Trophoblast cell (in vitro differentiated cells and primary cell): ENCODE measurements around the gene MYL11.
A peak's percentile ranks its signal among the peaks of the same experiment; 100 is the strongest.

Source experiments
- DNase-seq, 2 donors: peaks; one replicate each; pipeline ENCODE4 v3.0.0-alpha.2; 2016
- H2AFZ ChIP-seq: 2 replicates; pipeline ENCODE4 v1.6.1; 2013; ENCODE audit warnings: low read length, moderate library complexity, mild to moderate bottlenecking; ENCODE audit not compliant: insufficient read depth, poor library complexity
- H2AK5ac ChIP-seq: 2 replicates; pipeline ENCODE4 v1.6.1; 2013; ENCODE audit warnings: mild to moderate bottlenecking, low read length
- H2BK120ac ChIP-seq: 2 replicates; pipeline ENCODE4 v1.6.1; 2013; ENCODE audit warnings: low read length, mild to moderate bottlenecking, moderate library complexity; ENCODE audit not compliant: insufficient read depth, poor library complexity
- H2BK12ac ChIP-seq: 2 replicates; pipeline ENCODE4 v1.6.1; 2013; ENCODE audit warnings: mild to moderate bottlenecking, low read length, moderate library complexity
- H2BK5ac ChIP-seq: 2 replicates; pipeline ENCODE4 v1.6.1; 2013; ENCODE audit warnings: low read length, low read depth, moderate library complexity, mild to moderate bottlenecking; ENCODE audit not compliant: poor library complexity
- H3K14ac ChIP-seq: 2 replicates; pipeline ENCODE4 v1.6.1; 2013; ENCODE audit warnings: mild to moderate bottlenecking, low read length
- H3K18ac ChIP-seq: 2 replicates; pipeline ENCODE4 v1.6.1; 2013; ENCODE audit warnings: mild to moderate bottlenecking, low read length
- H3K23ac ChIP-seq: 2 replicates; pipeline ENCODE4 v1.6.1; 2013; ENCODE audit warnings: low read length
- H3K27ac ChIP-seq: 2 replicates; pipeline ENCODE4 v1.5.1; 2013; ENCODE audit warnings: low read depth, mild to moderate bottlenecking, inconsistent platforms, low read length, moderate library complexity
- H3K27me3 ChIP-seq: 2 replicates; pipeline ENCODE4 v1.6.1; 2013; ENCODE audit warnings: inconsistent platforms, mild to moderate bottlenecking, low read length, moderate library complexity; ENCODE audit not compliant: insufficient read depth
- H3K36me3 ChIP-seq, 2 experiments: 1 replicate in 1 of 2; 2 replicates in 1 of 2; pipeline ENCODE4 v1.6.1; 2013; ENCODE audit warnings: low read length in 2 of 2, mild to moderate bottlenecking in 2 of 2, moderate library complexity in 1 of 2; ENCODE audit not compliant: insufficient read depth in 2 of 2, control insufficient read depth in 1 of 2
- H3K4ac ChIP-seq: 2 replicates; pipeline ENCODE4 v1.6.1; 2013; ENCODE audit warnings: low read depth, mild to moderate bottlenecking, low read length, moderate library complexity
- H3K4me1 ChIP-seq, 2 experiments: 1 replicate in 1 of 2; 2 replicates in 1 of 2; pipeline ENCODE4 v1.6.1; 2013; ENCODE audit warnings: low read length in 2 of 2, mild to moderate bottlenecking in 2 of 2, moderate library complexity in 1 of 2; ENCODE audit not compliant: insufficient read depth in 2 of 2, control insufficient read depth in 1 of 2
- H3K4me2 ChIP-seq: 2 replicates; pipeline ENCODE4 v1.6.1; 2013; ENCODE audit warnings: inconsistent platforms, mild to moderate bottlenecking, low read length, moderate library complexity
- H3K4me3 ChIP-seq: 2 replicates; pipeline ENCODE4 v1.5.1; 2013; ENCODE audit warnings: mild to moderate bottlenecking, low read depth, low read length, inconsistent platforms
- H3K79me1 ChIP-seq: one replicate; pipeline ENCODE4 v1.6.1; 2013; ENCODE audit warnings: low read length
- H3K79me2 ChIP-seq: 2 replicates; pipeline ENCODE4 v1.6.1; 2013; ENCODE audit warnings: low read length, mild to moderate bottlenecking; ENCODE audit not compliant: control insufficient read depth, insufficient read depth, poor library complexity
- H3K9ac ChIP-seq: 2 replicates; pipeline ENCODE4 v1.6.1; 2013; ENCODE audit warnings: mild to moderate bottlenecking, low read length
- H3K9me3 ChIP-seq: 2 replicates; pipeline ENCODE4 v1.6.1; 2013; ENCODE audit warnings: low read depth, mild to moderate bottlenecking, control low read depth, inconsistent platforms, low read length; ENCODE audit not compliant: insufficient read depth
- H4K12ac ChIP-seq: 2 replicates; pipeline ENCODE4 v1.6.1; 2013; ENCODE audit warnings: low read depth, mild to moderate bottlenecking, low read length, moderate library complexity
- H4K8ac ChIP-seq: 2 replicates; pipeline ENCODE4 v1.6.1; 2013; ENCODE audit warnings: low read depth, mild to moderate bottlenecking, low read length, moderate library complexity
- H4K91ac ChIP-seq: one replicate; pipeline ENCODE4 v1.6.1; 2013; ENCODE audit warnings: low read depth, mild to moderate bottlenecking, low read length, moderate library complexity
- WGBS: extraction: QIAGEN DNeasy Blood & Tissue Kit; methylation state at CpG from one replicate; pipeline ENCODE4 v1.1.7; 2013; ENCODE audit warnings: missing lambda C conversion rate; ENCODE audit not compliant: insufficient read length, insufficient coverage; ENCODE audit errors: extremely low coverage; 5-methylcytosine and 5-hydroxymethylcytosine counted together

Gene MYL11

DNA sequence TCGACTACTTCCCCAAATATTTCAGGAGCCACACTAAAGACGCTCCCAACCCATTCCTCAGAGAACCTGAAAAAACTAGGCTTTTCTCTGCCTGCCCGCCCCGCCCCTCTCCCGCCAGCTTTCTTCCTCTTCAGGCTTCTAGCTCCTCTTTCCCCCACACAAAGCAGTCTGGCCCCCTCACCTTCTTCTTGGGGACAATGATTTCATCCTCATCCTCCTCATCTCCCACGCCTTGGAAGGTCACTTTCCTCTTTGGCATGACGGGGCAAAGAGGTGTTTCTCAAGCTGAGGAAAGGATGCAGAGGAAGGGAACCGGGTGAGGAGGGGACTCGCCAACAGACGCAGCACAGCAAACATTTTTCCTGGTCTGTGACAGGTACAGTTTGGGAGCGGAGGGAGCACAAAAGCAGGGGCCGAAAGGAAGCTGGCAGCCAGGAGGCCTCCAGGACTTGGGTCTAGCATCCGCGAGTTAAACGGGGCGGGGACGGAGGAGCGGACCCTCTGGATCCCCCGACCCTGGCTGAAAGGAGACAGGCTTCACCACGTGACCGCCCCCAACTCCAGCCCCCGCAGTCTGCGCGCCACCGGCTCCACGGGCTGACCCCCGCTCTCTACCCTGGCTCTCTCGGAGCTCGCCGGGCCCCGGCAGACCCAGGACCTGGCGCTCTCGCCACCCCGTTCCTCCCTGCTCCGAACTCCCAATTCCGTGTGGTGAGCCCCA is 20.0 kb upstream of the MYL11 start:
- peak overlapping the region; percentile 85 for H4K8ac ChIP-seq
- no peaks in the 10 kb centered on the region for H3K9me3 ChIP-seq
- H3K4me1 ChIP-seq: peaks cover 18 to 20% of the 10 kb centered on the region in 2 experiments
- H2AFZ ChIP-seq: peak overlapping the region; percentile 19
- H2BK12ac ChIP-seq: no peak overlapping the region
- peak in 1 of 2 donors; percentile 37 for DNase-seq
- peaks cover 72 to 74% of the 10 kb centered on the region in 2 experiments for H3K36me3 ChIP-seq
- peak overlapping the region; percentile 69 for H2AK5ac ChIP-seq
- H3K27me3 ChIP-seq: no peaks in the 10 kb centered on the region
- peak overlapping the region; percentile 98 for H3K4me3 ChIP-seq
- WGBS: no CpG with 5 or more reads among the region's 36 CpGs
- peak overlapping the region; percentile 81 for H3K14ac ChIP-seq
- H3K27ac ChIP-seq: peak overlapping the region; percentile 77
- H3K23ac ChIP-seq: no peak overlapping the region
- peak overlapping the region; percentile 67 for H2BK120ac ChIP-seq
- peak overlapping the region; percentile 57 for H3K4me2 ChIP-seq
- peak overlapping the region; percentile 77 for H3K4ac ChIP-seq
- H2BK5ac ChIP-seq: peak overlapping the region; percentile 66
- peak overlapping the region; percentile 90 for H4K91ac ChIP-seq
- peaks cover 15% of the 10 kb centered on the region for H3K79me1 ChIP-seq
- H3K79me2 ChIP-seq: peaks cover 10% of the 10 kb centered on the region
- peak overlapping the region; percentile 99 for H3K9ac ChIP-seq
- H3K18ac ChIP-seq: peak overlapping the region; percentile 86
- H4K12ac ChIP-seq: peak overlapping the region; percentile 86

GRCh38 chr16:30355144-30355953 is 19.3 kb upstream of the MYL11 start, which contains the start of gene CD2BP2:
Gene CD2BP2 (minus strand): TSS chr16:30355308. CDS start chr16:30354681, 627 bp downstream.
- peak within 1 kb of the TSS; percentile 77 for H3K4ac ChIP-seq
- peak within 1 kb of the TSS; percentile 99 for H3K9ac ChIP-seq
- H3K23ac ChIP-seq: no peak within 1 kb of the TSS

DNA sequence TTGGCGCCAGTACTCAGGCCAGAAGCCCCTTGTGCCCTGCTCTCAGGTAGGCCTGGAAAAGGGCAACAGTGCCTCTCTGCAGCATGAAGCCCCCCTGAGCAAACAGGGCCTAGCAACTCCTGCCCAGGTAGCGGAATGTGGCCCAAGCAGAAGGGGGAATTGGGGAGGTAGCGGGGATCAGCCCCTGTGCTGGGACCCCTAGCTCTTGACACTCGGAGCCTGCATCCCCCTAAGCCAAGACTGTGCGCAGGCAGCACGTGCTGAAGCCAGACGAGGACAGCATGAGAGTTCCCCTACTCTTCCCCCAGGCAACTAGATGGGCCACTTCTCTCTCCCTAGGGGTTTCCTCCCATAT is 18.7 kb upstream of the MYL11 start:
- WGBS: no CpG with 5 or more reads among the region's 7 CpGs
- peak overlapping the region; percentile 79 for H3K27ac ChIP-seq
- peak overlapping the region; percentile 93 for H4K91ac ChIP-seq
- H3K9ac ChIP-seq: peak overlapping the region; percentile 19
- H3K23ac ChIP-seq: no peak overlapping the region
- peak overlapping the region; percentile 17 for H2BK5ac ChIP-seq
- H3K36me3 ChIP-seq: peaks cover 65 to 69% of the 10 kb centered on the region in 2 experiments
- H2AK5ac ChIP-seq: peak overlapping the region; percentile 69
- peak overlapping the region; percentile 76 for H4K12ac ChIP-seq
- H3K18ac ChIP-seq: peak overlapping the region; percentile 22
- peak overlapping the region; percentile 29 for H3K4ac ChIP-seq
- peaks cover 15% of the 10 kb centered on the region for H3K79me1 ChIP-seq
- no peaks in the 10 kb centered on the region for H3K9me3 ChIP-seq
- H3K4me3 ChIP-seq: no peak overlapping the region
- no peaks in the 10 kb centered on the region for H3K27me3 ChIP-seq
- peak overlapping the region; percentile 28 for H2BK120ac ChIP-seq
- DNase-seq: no peak
- peaks cover 19 to 20% of the 10 kb centered on the region in 2 experiments for H3K4me1 ChIP-seq
- peak overlapping the region; percentile 58 for H3K4me2 ChIP-seq
- peaks cover 10% of the 10 kb centered on the region for H3K79me2 ChIP-seq
- H4K8ac ChIP-seq: peak overlapping the region; percentile 90
- H2BK12ac ChIP-seq: no peak overlapping the region
- peak overlapping the region; percentile 5 for H2AFZ ChIP-seq
- peak overlapping the region; percentile 89 for H3K14ac ChIP-seq

More at GRCh38 chr16:30355144-30355953, 19.3 kb upstream of the MYL11 start, which contains the start of gene CD2BP2:
- Histone ChIP-seq H3K4me2 (peak within 1 kb of the TSS; percentile 58), H3K36me3 (peaks cover 68 to 73% of the 10 kb centered on the region in 2 experiments), H2BK12ac (peak within 1 kb of the TSS; percentile 29), H3K18ac (peak within 1 kb of the TSS; percentile 86), H3K4me1 (peaks cover 19 to 20% of the 10 kb centered on the region in 2 experiments), H4K12ac (peak within 1 kb of the TSS; percentile 86), H3K14ac (peak within 1 kb of the TSS; percentile 89), H3K27ac (peak within 1 kb of the TSS; percentile 79), H2AFZ (peak within 1 kb of the TSS; percentile 58), H3K4me3 (peak within 1 kb of the TSS; percentile 98), H3K9me3 (no peaks in the 10 kb centered on the region), H2AK5ac (peak within 1 kb of the TSS; percentile 69), H3K79me1 (peaks cover 15% of the 10 kb centered on the region), H3K79me2 (peaks cover 10% of the 10 kb centered on the region), H4K8ac (peak within 1 kb of the TSS; percentile 90), H3K27me3 (no peaks in the 10 kb centered on the region), H2BK120ac (peak within 1 kb of the TSS; percentile 82), H2BK5ac (peak within 1 kb of the TSS; percentile 87), H4K91ac (peak within 1 kb of the TSS; percentile 93)
- peak; percentile 100 for DNase-seq
- WGBS: no CpG with 5 or more reads among the region's 45 CpGs

DNA sequence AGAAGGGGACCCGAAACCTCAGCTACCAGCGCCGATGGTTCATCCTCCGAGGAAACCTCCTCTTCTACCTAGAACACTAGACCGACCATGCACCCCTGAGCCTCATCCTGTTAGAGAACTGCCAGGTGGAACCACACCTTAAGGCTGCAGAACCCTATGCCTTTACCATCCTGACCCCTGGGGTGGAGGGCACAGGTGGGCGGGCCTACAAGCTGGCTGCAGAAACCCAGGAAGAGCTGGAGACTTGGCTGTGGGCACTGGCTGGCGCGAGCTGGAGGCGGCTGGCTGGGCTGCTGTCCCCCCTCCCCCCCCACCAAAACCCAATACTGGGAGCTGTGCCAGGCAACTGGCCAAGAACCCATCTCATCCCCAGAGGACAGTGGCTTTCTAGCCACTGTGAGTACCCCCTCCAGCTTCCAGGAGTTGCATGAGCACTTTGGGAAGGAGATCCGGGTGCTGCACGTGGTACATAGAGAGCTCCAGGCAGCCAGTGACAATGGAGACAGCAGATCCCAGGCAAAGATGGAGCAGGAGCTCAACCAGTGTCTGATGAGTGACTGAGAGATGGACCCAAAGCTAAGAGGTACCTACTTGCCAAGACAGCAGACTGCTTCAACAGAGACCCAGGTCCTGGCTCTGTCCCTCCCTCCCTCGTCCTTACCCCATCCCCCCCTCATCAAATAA is 18.1 kb upstream of the MYL11 start:
- Histone ChIP-seq H3K9me3 (no peaks in the 10 kb centered on the region), H3K18ac (no peak overlapping the region), H2AFZ (peak overlapping the region; percentile 9), H3K4me1 (peaks cover 19 to 20% of the 10 kb centered on the region in 2 experiments), H3K27me3 (no peaks in the 10 kb centered on the region), H2BK5ac (no peak overlapping the region), H4K12ac (peak overlapping the region; percentile 76), H2AK5ac (peak overlapping the region; percentile 9), H4K8ac (peak overlapping the region; percentile 90), H2BK120ac (no peak overlapping the region), H4K91ac (peak overlapping the region; percentile 93), H3K36me3 (peaks cover 59 to 63% of the 10 kb centered on the region in 2 experiments), H3K27ac (peak overlapping the region; percentile 79), H2BK12ac (no peak overlapping the region), H3K4ac (no peak overlapping the region), H3K9ac (no peak overlapping the region), H3K79me2 (peaks cover 10% of the 10 kb centered on the region), H3K14ac (peak overlapping the region; percentile 4), H3K23ac (no peak overlapping the region), H3K79me1 (peaks cover 15% of the 10 kb centered on the region), H3K4me3 (no peak overlapping the region), H3K4me2 (no peak overlapping the region)
- WGBS: no CpG with 5 or more reads among the region's 12 CpGs
- DNase-seq: no peak
